Skeletal muscle tissue (tissue), 5 donors: Measurements from ENCODE around the gene TMEM45B. TPM values are rescaled to one million over a fixed set of nuclear protein-coding genes. Genes with fewer than 3 reads are reported as not detected.

Experiments
- H3K27ac ChIP-seq: one replicate; pipeline ENCODE4 v1.7.0; 2013; ENCODE audit warnings: mild to moderate bottlenecking, low read depth, low read length, inconsistent platforms
- H3K27me3 ChIP-seq, 3 donors: one replicate each; pipeline ENCODE4 v1.7.0; 2013; ENCODE audit warnings: low read length in 3 of 3; ENCODE audit not compliant: control insufficient read depth in 3 of 3, insufficient read depth in 3 of 3
- H3K36me3 ChIP-seq, 3 donors: one replicate each; pipeline ENCODE4 v1.7.0; 2013; ENCODE audit warnings: low read length in 3 of 3; ENCODE audit not compliant: control insufficient read depth in 3 of 3, insufficient read depth in 3 of 3
- H3K4me1 ChIP-seq, 3 donors: one replicate each; pipeline ENCODE4 v1.7.0; 2013; ENCODE audit warnings: low read length in 3 of 3, mild to moderate bottlenecking in 3 of 3; ENCODE audit not compliant: control insufficient read depth in 3 of 3, insufficient read depth in 3 of 3
- H3K4me3 ChIP-seq, 3 donors: one replicate each; pipeline ENCODE4 v1.7.0; 2013; ENCODE audit warnings: low read length in 3 of 3
- H3K9ac ChIP-seq, 3 donors: one replicate each; pipeline ENCODE4 v1.7.0; 2013; ENCODE audit warnings: low read length in 3 of 3, mild to moderate bottlenecking in 3 of 3, moderate library complexity in 2 of 3, low read depth in 1 of 3
- H3K9me3 ChIP-seq, 3 donors: one replicate each; pipeline ENCODE4 v1.7.0; 2013; ENCODE audit warnings: low read length in 3 of 3; ENCODE audit not compliant: control insufficient read depth in 3 of 3
- small RNA-seq: library from RNA; depleted of rRNA; stranded (forward); fragments of <200 nt; gene quantifications from one replicate; pipeline ENCODE3, GENCODE V24; 2014
- total RNA-seq: library from RNA; depleted of rRNA; stranded (reverse); fragments of >200 nt; gene quantifications from one replicate; pipeline ENCODE4 v1.2.3, GENCODE V29; 2014
- donor health status: Osteomylitis.

The TMEM45B gene
- total RNA-seq, 1 donor from 2014 or later = not detected

GRCh38 chr11:129888451-129888850 lies 72.8 kb downstream of the TMEM45B start:
- no peaks in the 10 kb centered on the region for H3K4me1 ChIP-seq
- no peak overlapping the region for H3K4me3 ChIP-seq
- no peak overlapping the region for H3K27ac ChIP-seq
- H3K9ac ChIP-seq = no peak overlapping the region
- H3K36me3 ChIP-seq = peaks cover 45 to 88% (median 84%) of the 10 kb centered on the region in 3 donors
- H3K9me3 ChIP-seq = no peaks in the 10 kb centered on the region
- no peaks in the 10 kb centered on the region for H3K27me3 ChIP-seq

DNA sequence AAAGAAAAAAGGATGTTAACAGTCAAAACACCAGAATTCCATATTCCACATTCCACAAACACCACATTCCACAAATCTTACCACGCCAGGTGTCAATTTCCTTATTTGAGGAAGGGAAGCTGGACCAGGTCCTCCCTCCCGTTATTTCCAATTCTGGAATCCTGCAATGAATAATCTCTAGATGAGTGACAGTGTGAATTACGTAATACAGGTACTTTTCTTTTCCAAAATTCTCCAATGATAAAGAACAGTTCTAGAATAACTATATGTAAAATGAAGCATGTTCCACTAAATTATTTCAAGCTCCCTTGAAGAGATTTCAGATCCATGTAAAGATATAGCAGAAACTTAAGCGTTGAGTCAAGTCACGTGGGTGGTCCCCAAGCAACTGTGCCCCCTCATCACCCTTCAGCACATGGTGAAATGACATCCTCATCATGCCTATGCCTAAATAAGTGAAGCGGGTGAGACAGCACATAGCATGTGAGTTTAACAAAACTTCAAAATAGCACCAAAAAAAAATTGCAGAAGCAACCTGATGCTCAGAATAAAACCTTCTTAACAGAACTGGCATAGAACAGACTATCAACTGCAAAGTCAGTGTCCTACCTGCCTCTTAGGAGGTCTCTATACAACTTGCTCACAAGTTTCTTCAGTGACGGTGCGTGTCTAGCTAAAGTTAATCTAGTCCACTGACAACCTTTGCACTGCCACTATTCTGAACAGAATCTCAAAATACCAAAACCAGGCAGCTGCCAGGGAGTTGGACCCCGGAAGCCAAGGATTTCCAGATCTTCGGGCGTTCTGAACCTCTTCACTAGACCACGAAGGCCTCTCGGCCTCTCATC lies 78.9 kb downstream of the TMEM45B start:
- Histone ChIP-seq H3K4me1 (peaks cover 7 to 19% (median 18%) of the 10 kb centered on the region in 3 donors), H3K9ac (peak overlapping the region; percentile 81 to 87 (median 81)), H3K36me3 (peaks cover 9 to 33% (median 32%) of the 10 kb centered on the region in 3 donors), H3K9me3 (no peaks in the 10 kb centered on the region), H3K27me3 (no peaks in the 10 kb centered on the region), H3K27ac (peak overlapping the region; percentile 36), H3K4me3 (peak overlapping the region; percentile 72 to 91 (median 82))

- Histone ChIP-seq H3K27me3 (no peaks in the 10 kb centered on the region), H3K4me1 (peaks cover 7 to 19% (median 18%) of the 10 kb centered on the region in 3 donors), H3K9ac (peak within 1 kb of the TSS; percentile 81 to 87 (median 81)), H3K4me3 (peak within 1 kb of the TSS; percentile 72 to 91 (median 82)), H3K27ac (peak within 1 kb of the TSS; percentile 36), H3K36me3 (peaks cover 9 to 26% (median 24%) of the 10 kb centered on the region in 3 donors), H3K9me3 (no peaks in the 10 kb centered on the region)
These were observed 79.7 kb downstream of the TMEM45B start, which contains the start of gene NFRKB for GRCh38 chr11:129895126-129896041. TSS of gene NFRKB (minus strand) at chr11:129895578. CDS start at chr11:129892849, 2,729 bp downstream.

DNA sequence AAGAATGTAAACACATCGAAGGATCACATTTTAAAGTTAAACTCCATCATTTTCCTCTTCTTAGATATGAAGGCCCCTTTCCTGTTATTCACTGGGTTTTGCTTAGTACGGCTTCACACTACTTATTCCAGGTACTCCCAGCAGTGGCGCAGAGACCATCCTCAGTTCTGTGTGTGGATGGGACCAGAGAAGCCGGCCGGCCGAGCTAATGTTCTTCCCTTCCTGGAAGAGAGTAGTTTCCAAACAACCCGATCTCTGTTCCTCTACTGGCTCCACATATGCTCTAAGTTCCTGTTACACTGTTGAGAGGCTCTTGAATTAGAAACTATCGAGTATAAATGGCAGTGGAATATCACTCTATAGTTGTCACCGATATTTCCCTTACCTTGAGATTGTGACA lies 80.4 kb downstream of the TMEM45B start:
- Histone ChIP-seq H3K9ac (peak overlapping the region; percentile 47 to 87 (median 59)), H3K36me3 (peaks cover 5 to 20% (median 18%) of the 10 kb centered on the region in 3 donors), H3K27me3 (no peaks in the 10 kb centered on the region), H3K4me1 (peaks cover 7 to 19% (median 18%) of the 10 kb centered on the region in 3 donors), H3K27ac (peak overlapping the region; percentile 3), H3K9me3 (no peaks in the 10 kb centered on the region), H3K4me3 (peak overlapping the region; percentile 71 to 91 (median 72))

GRCh38 chr11:129905402-129905801 lies 89.8 kb downstream of the TMEM45B start:
- Histone ChIP-seq H3K27me3 (no peaks in the 10 kb centered on the region), H3K4me3 (no peak overlapping the region), H3K4me1 (no peaks in the 10 kb centered on the region), H3K9ac (no peak overlapping the region), H3K27ac (no peak overlapping the region), H3K36me3 (peaks cover 24 to 36% (median 34%) of the 10 kb centered on the region in 3 donors), H3K9me3 (no peaks in the 10 kb centered on the region)

Small RNA genes within 50 kb of the gene (small RNA-seq; reads per million reads assigned to genes)
- not detected for gene AP003327.1

Other genes starting within 250 kb of the TMEM45B start
- 14.6 TPM for gene NFRKB, start 79.7 kb downstream of the TMEM45B start, total RNA-seq
- gene PRDM10, start 187.0 kb downstream of the TMEM45B start, total RNA-seq = 4.2 TPM